ENCODE data around the gene SCYL1. TPM values are rescaled to one million over a fixed set of nuclear protein-coding genes. Genes with fewer than 3 reads are reported as not detected.

The SCYL1 gene
- 157 and 168 TPM in 2 replicates for total RNA-seq
- polyA plus RNA-seq = 139 and 146 TPM in 2 replicates

GRCh38 chr11:65524741-65525545, at the start of gene SCYL1:
Gene SCYL1 (plus strand): TSS chr11:65525083. CDS start chr11:65525154, 71 bp downstream.
- no peaks in the 10 kb centered on the region for H3K27me3 ChIP-seq
- H3K27ac ChIP-seq = peak within 1 kb of the TSS; percentile 98
- DNase-seq (ENCODE audit: low read depth in 1 of 2, low spot score in 1 of 2) = peak; percentile 88 to 90
- TF ChIP-seq CTCF (IDR thresholded peaks at IDR 0.05; ENCODE audit: low read depth, low read length) = no peak
- no peaks in the 10 kb centered on the region for H3K9me3 ChIP-seq (ENCODE audit: low read depth)
- H3K4me1 ChIP-seq (ENCODE audit: low read depth) = peaks cover 31% of the 10 kb centered on the region
- peaks cover 8% of the 10 kb centered on the region for H3K36me3 ChIP-seq
- peak within 1 kb of the TSS; percentile 99 for H3K4me3 ChIP-seq

- no peaks in the 10 kb centered on the region for H3K36me3 ChIP-seq
- no peaks in the 10 kb centered on the region for H3K9me3 ChIP-seq (ENCODE audit: low read depth)
- no peak for DNase-seq (ENCODE audit: low read depth in 1 of 2, low spot score in 1 of 2)
- H3K4me3 ChIP-seq = peak overlapping the region; percentile 45
- H3K27me3 ChIP-seq = no peaks in the 10 kb centered on the region
- no peak for TF ChIP-seq CTCF (IDR thresholded peaks at IDR 0.05; ENCODE audit: low read depth, low read length)
- H3K27ac ChIP-seq = peak overlapping the region; percentile 97
- H3K4me1 ChIP-seq (ENCODE audit: low read depth) = peaks cover 42% of the 10 kb centered on the region
Measured at GRCh38 chr11:65476632-65477148, 48.2 kb upstream of the SCYL1 start.

- peak; percentile 94 to 96 for DNase-seq (ENCODE audit: low read depth in 1 of 2, low spot score in 1 of 2)
- peak overlapping the region; percentile 45 for H3K4me3 ChIP-seq
- no peak for TF ChIP-seq CTCF (IDR thresholded peaks at IDR 0.05; ENCODE audit: low read depth, low read length)
- H3K27me3 ChIP-seq = no peaks in the 10 kb centered on the region
- peak overlapping the region; percentile 97 for H3K27ac ChIP-seq
- no peaks in the 10 kb centered on the region for H3K9me3 ChIP-seq (ENCODE audit: low read depth)
- no peaks in the 10 kb centered on the region for H3K36me3 ChIP-seq
- H3K4me1 ChIP-seq (ENCODE audit: low read depth) = peaks cover 39% of the 10 kb centered on the region
Measured at GRCh38 chr11:65477149-65477965, 47.5 kb upstream of the SCYL1 start.

GRCh38 chr11:65478388-65479183, 46.3 kb upstream of the SCYL1 start:
- H3K36me3 ChIP-seq = no peaks in the 10 kb centered on the region
- no peaks in the 10 kb centered on the region for H3K9me3 ChIP-seq (ENCODE audit: low read depth)
- DNase-seq (ENCODE audit: low read depth in 1 of 2, low spot score in 1 of 2) = peak in 1 of 2 donors; percentile 80
- H3K27ac ChIP-seq = peak overlapping the region; percentile 97
- peak; percentile 1 for TF ChIP-seq CTCF (IDR thresholded peaks at IDR 0.05; ENCODE audit: low read depth, low read length)
- no peaks in the 10 kb centered on the region for H3K27me3 ChIP-seq
- no peak overlapping the region for H3K4me3 ChIP-seq
- H3K4me1 ChIP-seq (ENCODE audit: low read depth) = peaks cover 27% of the 10 kb centered on the region
